GM19372 (cell line): ENCODE results near the gene TMEM100.
A peak's percentile ranks its signal among the peaks of the same experiment; 100 is the strongest.

Experiments used
- ATAC-seq: cut with Tn5 transposase; IDR thresholded peaks from one replicate; pipeline ENCODE4 v1.9.1; 2021; ENCODE audit warnings: mild to moderate bottlenecking, low read depth, moderate library complexity; ENCODE audit not compliant: unreplicated experiment

The TMEM100 gene

DNA sequence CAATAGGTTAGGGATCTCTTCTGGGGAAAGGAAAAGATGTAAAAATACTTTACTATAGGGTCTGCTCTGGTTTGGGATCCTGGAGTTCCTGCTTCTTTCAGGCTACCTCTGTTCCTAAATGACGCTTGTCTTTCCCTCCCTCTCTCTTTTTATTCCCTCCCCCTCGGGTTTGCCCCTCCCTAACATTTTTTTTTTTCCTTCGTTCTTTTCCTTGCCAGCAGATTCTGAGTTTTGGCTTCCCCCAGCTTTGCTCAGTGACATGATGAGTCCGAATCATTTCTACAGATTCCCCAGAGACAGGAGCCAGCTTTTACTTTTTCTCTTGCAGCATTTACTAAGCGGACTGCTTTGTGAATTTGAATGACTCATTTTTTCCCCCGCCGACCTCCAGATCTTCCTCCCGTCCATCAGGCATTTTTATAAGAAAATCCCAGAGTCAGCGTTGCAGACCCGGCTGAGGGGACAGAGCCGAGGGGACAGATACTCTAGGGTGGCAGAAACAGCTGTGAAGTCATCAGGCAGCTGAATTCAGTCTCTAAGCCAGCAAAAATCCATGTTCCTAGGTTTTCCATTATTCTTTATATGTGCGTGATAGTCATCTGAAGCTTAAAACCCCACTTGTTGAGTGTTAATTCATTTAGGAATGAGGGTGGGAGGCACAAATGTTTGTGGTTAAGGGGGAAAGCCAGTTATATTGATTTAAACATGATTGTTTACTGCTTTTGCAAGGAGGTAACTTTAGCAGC, at the start of gene TMEM100:
Gene TMEM100, minus strand, starts transcription at position 123 of the 746 bp plus-strand sequence. CDS start 1,794 bp downstream, outside the sequence.
- ATAC-seq = no peak

DNA sequence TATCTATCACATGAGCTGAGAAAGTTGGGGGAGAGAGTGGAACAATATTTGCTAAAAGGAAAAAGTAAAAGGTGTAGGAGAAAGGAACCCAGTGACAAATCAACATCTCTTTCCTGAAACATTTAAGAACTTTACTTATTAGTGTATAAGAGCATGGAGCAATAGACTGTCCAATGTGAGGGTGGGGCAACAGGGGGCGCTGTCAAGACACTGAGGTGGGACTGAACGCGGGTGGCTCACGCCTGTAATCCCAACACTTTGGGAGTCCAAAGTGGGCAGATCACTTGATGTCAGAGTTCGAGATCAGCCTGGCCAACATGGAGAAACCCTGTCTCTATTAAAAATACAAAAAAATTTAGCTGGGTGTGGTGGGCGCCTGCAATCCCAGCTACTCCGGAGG, 49.4 kb upstream of the TMEM100 start:
- no peak for ATAC-seq

DNA sequence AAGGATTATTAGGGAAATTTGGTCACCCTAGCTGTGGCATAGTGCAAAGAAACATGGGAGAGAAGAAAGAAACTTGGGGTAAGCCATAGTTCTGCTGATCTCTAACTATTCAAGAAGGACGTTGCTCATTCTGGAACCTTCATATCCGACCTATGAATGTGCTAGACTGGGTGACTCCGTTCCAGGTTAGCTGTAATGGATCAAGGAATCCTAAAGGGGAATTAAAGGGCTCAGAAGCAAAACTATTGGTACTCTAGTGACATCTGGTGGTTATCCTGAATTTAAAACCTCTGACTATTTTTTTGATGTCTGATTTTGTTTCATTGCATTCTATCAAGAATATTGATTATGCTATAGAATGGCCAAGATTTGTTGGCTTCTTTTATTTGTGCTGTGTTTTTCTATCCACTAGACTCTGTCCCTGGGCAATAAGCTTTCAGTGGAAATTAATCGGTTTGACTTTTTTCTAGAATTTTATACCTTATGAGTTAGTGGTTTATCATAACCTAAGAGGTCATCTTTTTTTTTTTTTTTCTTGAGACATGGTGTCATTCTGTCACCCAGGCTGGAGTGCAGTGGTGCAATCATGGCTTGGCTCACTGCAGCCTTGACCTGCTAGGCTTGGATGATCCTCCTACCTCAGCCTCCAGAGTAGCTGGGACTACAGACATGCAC, 47.7 kb upstream of the TMEM100 start:
- no peak for ATAC-seq

GRCh38 chr17:55769625-55770000, 46.9 kb upstream of the TMEM100 start:
- ATAC-seq = no peak

GRCh38 chr17:55768936-55769624, 46.4 kb upstream of the TMEM100 start:
- ATAC-seq = no peak

GRCh38 chr17:55765472-55765871, 42.8 kb upstream of the TMEM100 start:
- ATAC-seq = no peak

DNA sequence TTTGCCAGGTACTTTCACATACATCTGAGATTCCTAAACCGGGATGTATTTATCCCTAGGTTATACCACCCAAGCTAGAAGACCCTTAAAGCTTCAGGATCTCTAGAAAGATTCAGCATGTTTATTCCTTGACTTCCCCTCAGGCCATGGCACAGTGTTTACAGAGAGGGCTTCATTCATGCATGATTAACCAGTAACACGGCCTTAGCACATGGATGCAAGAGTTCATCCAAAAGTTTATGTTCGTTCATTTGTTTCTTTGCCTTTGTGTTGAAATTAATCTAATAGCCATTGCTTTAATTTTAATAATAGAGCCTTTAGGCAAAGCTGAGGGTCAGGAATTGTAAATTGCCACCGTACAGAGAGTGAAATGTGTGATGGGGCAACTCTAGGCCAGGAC, 41.9 kb upstream of the TMEM100 start:
- no peak for ATAC-seq

- ATAC-seq = no peak
Observed at GRCh38 chr17:55763856-55764255, 41.2 kb upstream of the TMEM100 start.

DNA sequence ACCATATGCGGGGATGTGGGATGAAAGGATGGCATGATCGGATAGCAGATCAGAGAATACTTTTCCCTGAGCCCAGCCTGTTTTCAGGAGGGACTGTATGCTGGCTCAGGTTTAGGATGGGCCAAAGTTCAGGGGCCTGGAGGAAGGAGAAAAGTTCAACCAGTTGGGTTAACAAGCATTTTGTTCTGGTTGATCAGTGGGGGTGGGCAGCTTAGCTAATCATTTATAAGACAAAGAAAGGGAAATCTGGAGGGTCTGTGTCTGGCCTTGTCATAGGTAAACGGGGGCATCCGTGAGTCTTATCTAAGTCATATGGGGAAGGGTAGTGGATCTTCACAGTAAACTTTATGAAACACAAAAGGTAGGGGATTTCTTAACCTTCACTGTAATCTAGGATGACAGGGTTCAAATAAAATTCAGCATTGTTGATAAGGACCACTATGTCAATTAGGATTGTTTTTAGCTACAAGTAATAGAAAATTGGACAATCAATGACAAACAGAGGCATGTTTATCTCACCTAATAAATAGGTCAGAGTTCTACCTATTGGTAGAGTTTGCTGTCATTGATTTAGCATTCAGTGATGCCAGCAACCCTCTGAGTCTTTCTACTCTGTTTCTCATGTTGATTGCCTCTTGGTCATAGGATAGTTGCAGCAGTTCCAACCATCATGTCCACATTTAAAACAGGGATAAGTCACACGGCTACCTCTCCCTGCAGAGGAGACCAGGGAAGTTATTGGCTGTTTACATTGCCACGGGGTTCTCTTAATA, 39.6 kb upstream of the TMEM100 start:
- no peak for ATAC-seq

GRCh38 chr17:55760643-55761355, 38.1 kb upstream of the TMEM100 start:
- no peak for ATAC-seq

GRCh38 chr17:55758171-55758570, 35.5 kb upstream of the TMEM100 start:
- ATAC-seq = no peak

GRCh38 chr17:55757659-55758058, 35.0 kb upstream of the TMEM100 start:
- no peak for ATAC-seq

GRCh38 chr17:55756689-55757088, 34.0 kb upstream of the TMEM100 start:
- no peak for ATAC-seq

- ATAC-seq = no peak
Observed at GRCh38 chr17:55751720-55752250, 29.1 kb upstream of the TMEM100 start.

DNA sequence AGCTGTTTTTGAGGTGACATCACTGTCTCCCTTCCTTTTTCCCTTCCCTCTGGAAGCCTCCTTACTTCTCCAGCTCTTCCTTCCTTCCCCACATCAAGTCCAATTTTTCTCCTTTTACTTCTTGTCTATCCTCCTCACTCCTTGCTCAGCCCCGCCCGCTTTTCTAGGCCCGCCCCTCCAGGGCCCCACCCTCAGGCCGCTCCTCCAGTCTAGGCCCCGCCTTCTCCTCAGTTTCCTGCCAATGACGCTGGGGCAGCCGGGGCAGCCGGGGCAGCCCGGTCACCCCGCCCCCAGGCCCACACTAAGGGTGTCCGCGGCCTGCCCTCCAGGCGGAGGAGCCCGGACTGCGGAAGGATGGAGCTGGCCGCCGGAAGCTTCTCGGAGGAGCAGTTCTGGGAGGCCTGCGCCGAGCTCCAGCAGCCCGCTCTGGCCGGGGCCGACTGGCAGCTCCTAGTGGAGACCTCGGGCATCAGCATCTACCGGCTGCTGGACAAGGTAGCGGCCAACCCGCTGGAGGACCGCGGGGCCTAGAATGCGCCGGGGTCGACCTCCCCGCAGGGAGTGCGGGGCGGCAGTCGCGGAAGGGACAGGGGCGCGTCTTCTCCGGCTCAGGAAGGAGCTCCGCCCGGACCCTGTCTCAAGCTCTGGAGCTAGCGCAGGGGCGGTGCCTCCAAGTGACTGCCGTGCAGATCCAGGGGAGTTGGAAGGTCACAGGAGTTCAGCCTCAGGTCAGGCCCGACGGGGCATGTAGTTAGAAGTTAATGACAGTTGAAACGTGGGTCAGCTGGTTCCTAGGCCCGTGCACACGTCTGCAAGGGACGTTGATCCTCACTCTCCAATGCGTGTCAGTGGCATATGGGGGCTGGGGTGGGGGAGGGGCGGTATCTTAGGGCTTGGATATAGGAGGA, 28.3 kb upstream of the TMEM100 start, which contains the start of gene PCTP:
Gene PCTP, plus strand, starts transcription at position 302 of the 908 bp plus-strand sequence. Its CDS starts 53 bp downstream, at position 355.
- peak; percentile 99 for ATAC-seq

DNA sequence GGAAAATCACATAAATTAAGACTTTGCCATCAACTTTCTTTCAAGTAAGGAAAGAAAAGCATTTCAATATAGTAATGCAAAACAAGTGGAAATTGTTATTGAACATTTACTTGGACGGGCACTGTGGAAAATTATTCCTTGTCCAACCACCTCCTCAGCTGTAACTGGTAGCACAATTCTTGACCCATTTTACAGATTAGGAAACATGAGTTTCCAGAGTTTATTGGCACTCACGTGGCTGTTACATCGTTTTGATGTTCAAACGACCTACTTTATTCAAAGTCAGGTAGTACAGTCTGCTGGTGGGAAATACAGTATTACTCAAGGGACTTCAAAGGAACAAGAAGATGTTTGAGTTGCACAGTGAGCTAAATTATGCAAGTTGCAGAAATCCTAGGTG, 27.3 kb upstream of the TMEM100 start:
- ATAC-seq = no peak

DNA sequence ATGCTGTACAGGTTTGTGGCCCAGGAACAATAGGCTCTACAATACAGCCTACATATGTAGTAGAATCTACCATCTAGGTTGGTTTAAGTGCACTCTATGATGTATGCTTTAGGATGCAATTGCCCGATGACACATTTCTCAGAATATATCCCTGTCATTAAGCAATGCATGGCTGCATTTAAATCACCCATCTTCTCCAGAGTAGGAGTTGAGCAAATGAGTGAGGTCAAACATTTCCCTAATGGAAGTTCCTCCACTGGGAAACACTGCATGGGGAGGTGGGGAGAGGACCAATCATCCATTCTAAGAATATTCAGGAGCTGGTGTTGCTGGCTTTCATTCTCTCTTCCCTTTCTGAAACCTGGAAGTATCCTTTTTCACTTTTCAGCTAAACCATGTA, 26.2 kb upstream of the TMEM100 start:
- no peak for ATAC-seq

- no peak for ATAC-seq
Observed at GRCh38 chr17:55747209-55747608, 24.5 kb upstream of the TMEM100 start.

DNA sequence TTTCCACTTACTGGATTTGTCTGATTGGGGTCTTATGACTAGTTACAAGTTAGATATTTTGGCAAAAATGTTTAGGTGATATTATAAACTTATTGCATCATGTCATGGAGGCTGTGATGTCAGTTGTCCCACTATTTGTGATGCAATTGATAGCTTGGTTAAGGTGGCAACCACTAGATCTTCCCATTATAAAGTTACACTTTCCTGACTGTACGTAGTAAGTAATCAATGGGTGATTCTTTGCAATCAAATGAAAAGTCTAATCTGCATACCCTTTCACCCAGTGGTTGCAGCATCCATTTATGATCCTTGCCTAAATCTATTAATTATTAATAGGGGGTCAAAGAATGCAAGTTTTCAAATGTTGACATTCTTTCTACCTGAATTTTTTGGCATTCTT, 23.8 kb upstream of the TMEM100 start:
- no peak for ATAC-seq
